Stimulated activated CD4-positive, alpha-beta T cell treated with anti-CD3 and anti-CD28 coated beads, Interleukin-12 subunit alpha, Interleukin-12 subunit beta, amount 100 ng/mL, for 48 hours (primary cell): Measurements from ENCODE around the gene DCLRE1A.
A peak's percentile ranks its signal among the peaks of the same experiment; 100 is the strongest.

Experiments used
- DNase-seq, 3 donors: peaks; one replicate each; pipeline ENCODE4 v3.0.0-alpha.2; 2020; ENCODE audit warnings: low read depth in 2 of 3, low spot score in 1 of 3

DCLRE1A gene

GRCh38 chr10:113854013-113854760 is at the start of gene DCLRE1A, which contains the start of gene NHLRC2:
Gene DCLRE1A (minus strand): TSS chr10:113854082. CDS start chr10:113853182, 900 bp downstream.
Gene NHLRC2 (plus strand): TSS chr10:113854661. CDS start chr10:113854873, 212 bp downstream.
- DNase-seq = peak; percentile 41 to 75 (median 66)

GRCh38 chr10:113899952-113900598 is 46.2 kb upstream of the DCLRE1A start:
- DNase-seq = no peak

GRCh38 chr10:113897693-113898618 is 44.1 kb upstream of the DCLRE1A start:
- no peak for DNase-seq

- no peak for DNase-seq
Observed at GRCh38 chr10:113895018-113895417, 41.1 kb upstream of the DCLRE1A start.

GRCh38 chr10:113894581-113894980 is 40.7 kb upstream of the DCLRE1A start:
- no peak for DNase-seq

GRCh38 chr10:113893570-113893969 is 39.7 kb upstream of the DCLRE1A start:
- DNase-seq = no peak

- DNase-seq = no peak
Observed at GRCh38 chr10:113891476-113891875, 37.6 kb upstream of the DCLRE1A start.

GRCh38 chr10:113890769-113891168 is 36.9 kb upstream of the DCLRE1A start:
- DNase-seq = no peak

GRCh38 chr10:113889911-113890310 is 36.0 kb upstream of the DCLRE1A start:
- DNase-seq = no peak

- DNase-seq = no peak
Observed at GRCh38 chr10:113882240-113882639, 28.4 kb upstream of the DCLRE1A start.

- DNase-seq = no peak
Observed at GRCh38 chr10:113880236-113880635, 26.4 kb upstream of the DCLRE1A start.

- no peak for DNase-seq
Observed at GRCh38 chr10:113879691-113880090, 25.8 kb upstream of the DCLRE1A start.

GRCh38 chr10:113876461-113876860 is 22.6 kb upstream of the DCLRE1A start:
- DNase-seq = no peak

GRCh38 chr10:113875212-113875611 is 21.3 kb upstream of the DCLRE1A start:
- no peak for DNase-seq

GRCh38 chr10:113872139-113873030 is 18.5 kb upstream of the DCLRE1A start:
- DNase-seq = no peak

GRCh38 chr10:113869789-113870188 is 15.9 kb upstream of the DCLRE1A start:
- DNase-seq = no peak

GRCh38 chr10:113867904-113868303 is 14.0 kb upstream of the DCLRE1A start:
- DNase-seq = no peak

GRCh38 chr10:113866551-113867394 is 12.9 kb upstream of the DCLRE1A start:
- no peak for DNase-seq

- no peak for DNase-seq
Observed at GRCh38 chr10:113865901-113866300, 12.0 kb upstream of the DCLRE1A start.

GRCh38 chr10:113859261-113859660 is 5.4 kb upstream of the DCLRE1A start:
- DNase-seq = no peak
